Peyer's patch (tissue), 4 donors: Measurements from ENCODE around the gene CD164L2. TPM values are rescaled to one million over a fixed set of nuclear protein-coding genes. Genes with fewer than 3 reads are reported as not detected.
A peak's percentile ranks its signal among the peaks of the same experiment; 100 is the strongest.

Experiments
- DNase-seq, 3 donors: peaks; one replicate each; pipeline ENCODE4 v3.0.0-alpha.2; 2017 to 2019
- H3K27ac ChIP-seq, 4 donors: fragments of 200-600 bp; sonication (generic); one replicate each; pipeline ENCODE4 v1.5.1; 2016 to 2019
- H3K27me3 ChIP-seq, 2 donors: fragments of 200-600 bp; sonication (generic); one replicate each; pipeline ENCODE4 v1.5.1; 2019
- H3K36me3 ChIP-seq, 3 donors: fragments of 200-600 bp; sonication (generic); one replicate each; pipeline ENCODE4 v1.5.1; 2016 to 2019
- H3K4me1 ChIP-seq, 4 donors: fragments of 200-600 bp; sonication (generic); one replicate each; pipeline ENCODE4 v1.5.1; 2016 to 2019
- H3K4me3 ChIP-seq, 4 donors: fragments of 200-600 bp; sonication (generic); 1 replicate in 3 of 4; 2 replicates in 1 of 4; pipeline ENCODE4 v1.5.1; 2016 to 2019; ENCODE audit warnings: mild to moderate bottlenecking in 1 of 4
- H3K9me3 ChIP-seq, 4 donors: fragments of 200-600 bp; sonication (generic); one replicate each; pipeline ENCODE4 v1.5.1; 2016 to 2019; ENCODE audit warnings: mild to moderate bottlenecking in 1 of 4
- POLR2A ChIP-seq, 2 donors: fragments of 450-650 bp; IDR thresholded peaks; one replicate each; pipeline ENCODE4 v1.5.1; 2017; ENCODE audit warnings: antibody characterized with exemption in 2 of 2, mild to moderate bottlenecking in 2 of 2, moderate library complexity in 2 of 2
- total RNA-seq, 4 donors: library from RNA; depleted of rRNA; stranded (reverse); fragments of >200 nt; gene quantifications; one replicate each; pipeline ENCODE4 v1.1.0, GENCODE V29; 2016
- TF ChIP-seq, protein P1 (sequence below), 6 experiments: fragments of 450-650 bp in 4 of 6; fragments of 200-600 bp in 2 of 6; sonication (generic) in 1 of 6; IDR thresholded peaks; one replicate each; pipeline ENCODE4 v1.5.1; 2017 to 2019; ENCODE audit warnings: antibody characterized with exemption in 6 of 6, mild to moderate bottlenecking in 3 of 6, moderate library complexity in 1 of 6

The CD164L2 gene
- total RNA-seq, 4 donors from 2014 or later = not detected

DNA sequence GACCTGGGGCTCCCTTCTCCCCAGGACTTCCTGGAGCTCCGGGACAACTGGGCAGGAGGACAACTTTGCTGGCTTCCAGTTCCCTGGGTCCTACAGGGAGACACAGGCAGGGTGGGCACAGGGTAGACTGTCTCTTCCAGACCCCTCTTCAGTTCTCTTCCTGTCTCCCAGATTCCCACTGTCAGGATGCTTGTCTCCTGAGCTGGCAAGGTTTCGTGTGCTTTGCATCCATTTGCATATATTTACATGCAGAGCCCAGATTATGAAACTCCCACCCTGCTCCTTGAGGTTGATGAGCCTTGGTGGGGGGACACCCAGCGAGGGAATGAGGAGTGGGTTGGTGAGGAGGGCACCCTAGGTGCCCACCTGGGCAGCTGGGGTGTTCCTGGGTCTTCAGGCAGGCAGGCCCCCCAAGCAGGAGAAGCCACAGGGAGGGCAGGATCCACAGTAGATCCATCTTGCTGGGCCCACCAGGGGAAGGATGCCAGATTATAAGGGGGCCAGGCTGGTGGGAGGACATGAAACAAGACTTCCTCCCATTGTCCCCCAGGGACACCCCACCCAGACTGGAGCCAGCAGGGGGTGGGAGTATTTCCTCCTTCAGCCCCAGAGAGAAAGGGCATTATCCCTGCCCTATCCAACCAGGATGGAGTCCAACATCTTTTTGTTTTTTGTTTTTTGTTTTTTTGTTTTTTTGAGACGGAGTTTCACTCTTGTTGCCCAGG is 8.6 kb downstream of the CD164L2 start, which contains the start of gene FCN3:
FCN3 (minus strand) TSS at position 463 of the 725 bp plus-strand sequence; CDS start at position 457, 6 bp downstream.
- no peak within 1 kb of the TSS for H3K4me3 ChIP-seq
- no peaks in the 10 kb centered on the region for H3K27me3 ChIP-seq
- H3K27ac ChIP-seq = no peak within 1 kb of the TSS
- H3K4me1 ChIP-seq = no peaks in the 10 kb centered on the region
- no peak for DNase-seq
- H3K36me3 ChIP-seq = no peaks in the 10 kb centered on the region
- no peaks in the 10 kb centered on the region for H3K9me3 ChIP-seq
- no peak for TF ChIP-seq POLR2A (IDR thresholded peaks at IDR 0.05)
- TF ChIP-seq, protein P1, sequence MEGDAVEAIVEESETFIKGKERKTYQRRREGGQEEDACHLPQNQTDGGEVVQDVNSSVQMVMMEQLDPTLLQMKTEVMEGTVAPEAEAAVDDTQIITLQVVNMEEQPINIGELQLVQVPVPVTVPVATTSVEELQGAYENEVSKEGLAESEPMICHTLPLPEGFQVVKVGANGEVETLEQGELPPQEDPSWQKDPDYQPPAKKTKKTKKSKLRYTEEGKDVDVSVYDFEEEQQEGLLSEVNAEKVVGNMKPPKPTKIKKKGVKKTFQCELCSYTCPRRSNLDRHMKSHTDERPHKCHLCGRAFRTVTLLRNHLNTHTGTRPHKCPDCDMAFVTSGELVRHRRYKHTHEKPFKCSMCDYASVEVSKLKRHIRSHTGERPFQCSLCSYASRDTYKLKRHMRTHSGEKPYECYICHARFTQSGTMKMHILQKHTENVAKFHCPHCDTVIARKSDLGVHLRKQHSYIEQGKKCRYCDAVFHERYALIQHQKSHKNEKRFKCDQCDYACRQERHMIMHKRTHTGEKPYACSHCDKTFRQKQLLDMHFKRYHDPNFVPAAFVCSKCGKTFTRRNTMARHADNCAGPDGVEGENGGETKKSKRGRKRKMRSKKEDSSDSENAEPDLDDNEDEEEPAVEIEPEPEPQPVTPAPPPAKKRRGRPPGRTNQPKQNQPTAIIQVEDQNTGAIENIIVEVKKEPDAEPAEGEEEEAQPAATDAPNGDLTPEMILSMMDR (IDR thresholded peaks at IDR 0.05) = no peak

DNA sequence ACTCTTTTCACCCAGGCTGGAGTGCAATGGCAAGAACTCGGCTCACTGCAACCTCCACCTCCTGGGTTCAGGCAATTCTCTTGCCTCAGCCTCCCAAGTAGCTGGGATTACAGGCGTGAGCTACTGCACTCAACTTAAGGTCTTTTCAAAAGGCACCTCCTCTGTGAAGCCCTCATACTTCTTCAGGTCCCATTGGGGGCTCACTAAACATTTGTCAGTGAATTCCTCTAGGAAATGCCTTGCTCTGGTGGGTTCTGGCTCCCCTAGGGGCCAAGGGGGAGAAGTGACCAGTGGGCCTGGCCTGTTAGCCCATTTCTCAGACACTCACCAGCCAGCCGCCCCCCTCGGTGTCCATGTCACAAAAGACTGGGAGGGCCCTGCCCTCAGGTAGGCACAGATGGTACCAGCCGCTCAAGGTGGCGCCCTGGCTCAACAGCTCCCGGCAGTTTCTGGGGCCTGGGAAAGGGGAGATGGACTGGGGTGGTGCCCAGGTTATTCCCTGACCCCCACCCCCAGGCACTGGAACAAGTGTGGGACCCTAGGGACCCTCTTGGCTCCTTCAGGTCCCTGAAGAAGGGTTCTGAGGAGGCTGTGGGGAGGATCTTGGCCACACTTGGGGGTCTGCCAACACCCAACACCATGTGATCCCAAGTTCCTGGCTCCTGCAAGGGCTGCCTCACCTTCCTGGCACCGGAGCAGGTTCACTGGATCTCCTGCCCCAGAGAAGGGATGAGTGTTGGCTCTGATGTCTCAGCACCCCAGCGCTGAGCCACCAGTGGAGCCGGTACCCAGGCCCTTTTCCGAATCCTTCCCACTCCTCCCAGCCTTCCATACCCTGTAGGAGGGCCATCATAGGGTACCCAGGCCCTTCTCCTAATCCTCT is 10.1 kb downstream of the CD164L2 start:
- no peak for DNase-seq
- H3K27me3 ChIP-seq = no peaks in the 10 kb centered on the region
- no peaks in the 10 kb centered on the region for H3K9me3 ChIP-seq
- H3K4me3 ChIP-seq = no peak overlapping the region
- no peaks in the 10 kb centered on the region for H3K36me3 ChIP-seq
- peaks cover 0 to under 1% (median 0%) of the 10 kb centered on the region in 4 donors for H3K4me1 ChIP-seq
- H3K27ac ChIP-seq = no peak overlapping the region
- TF ChIP-seq, protein P1 (IDR thresholded peaks at IDR 0.05) = no peak
- no peak for TF ChIP-seq POLR2A (IDR thresholded peaks at IDR 0.05)

DNA sequence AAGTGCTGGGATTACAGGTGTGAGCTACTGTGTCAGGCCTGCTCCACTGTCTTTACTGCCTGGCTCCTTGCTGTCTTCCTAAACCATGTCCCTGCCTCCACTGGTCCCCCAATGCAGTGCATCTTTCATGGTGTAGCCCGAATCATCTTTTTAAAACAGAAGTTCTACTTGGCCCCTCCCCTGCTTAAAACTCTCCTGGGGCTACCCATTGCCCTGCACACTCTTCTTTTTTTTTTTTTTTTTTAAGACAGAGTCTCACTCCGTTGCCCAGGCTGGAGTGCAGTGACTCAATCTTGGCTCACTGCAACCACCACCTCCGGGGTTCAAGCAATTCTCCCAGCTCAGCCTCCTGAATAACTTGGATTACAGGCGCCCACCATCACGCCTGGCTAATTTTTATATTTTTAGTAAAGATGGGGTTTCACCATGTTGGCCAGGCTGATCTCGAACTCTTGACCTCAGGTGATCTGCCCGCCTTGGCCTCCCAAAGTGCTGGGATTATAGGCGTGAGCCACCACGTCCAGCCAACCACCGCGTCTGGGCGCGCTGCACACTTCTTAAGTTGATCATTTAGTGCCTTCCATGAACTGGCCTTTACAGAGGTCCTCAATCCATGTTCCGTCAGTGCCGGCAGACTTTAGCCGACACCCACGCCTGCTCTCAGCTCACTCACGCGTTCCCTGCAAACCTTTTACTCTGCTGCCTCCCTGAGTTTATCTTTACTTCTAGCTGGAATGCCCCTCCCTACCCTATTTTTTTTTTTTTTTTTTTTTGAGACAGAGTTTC is 10.9 kb downstream of the CD164L2 start:
- Histone ChIP-seq H3K9me3 (no peaks in the 10 kb centered on the region), H3K4me3 (no peak overlapping the region)
- DNase-seq = no peak

DNA sequence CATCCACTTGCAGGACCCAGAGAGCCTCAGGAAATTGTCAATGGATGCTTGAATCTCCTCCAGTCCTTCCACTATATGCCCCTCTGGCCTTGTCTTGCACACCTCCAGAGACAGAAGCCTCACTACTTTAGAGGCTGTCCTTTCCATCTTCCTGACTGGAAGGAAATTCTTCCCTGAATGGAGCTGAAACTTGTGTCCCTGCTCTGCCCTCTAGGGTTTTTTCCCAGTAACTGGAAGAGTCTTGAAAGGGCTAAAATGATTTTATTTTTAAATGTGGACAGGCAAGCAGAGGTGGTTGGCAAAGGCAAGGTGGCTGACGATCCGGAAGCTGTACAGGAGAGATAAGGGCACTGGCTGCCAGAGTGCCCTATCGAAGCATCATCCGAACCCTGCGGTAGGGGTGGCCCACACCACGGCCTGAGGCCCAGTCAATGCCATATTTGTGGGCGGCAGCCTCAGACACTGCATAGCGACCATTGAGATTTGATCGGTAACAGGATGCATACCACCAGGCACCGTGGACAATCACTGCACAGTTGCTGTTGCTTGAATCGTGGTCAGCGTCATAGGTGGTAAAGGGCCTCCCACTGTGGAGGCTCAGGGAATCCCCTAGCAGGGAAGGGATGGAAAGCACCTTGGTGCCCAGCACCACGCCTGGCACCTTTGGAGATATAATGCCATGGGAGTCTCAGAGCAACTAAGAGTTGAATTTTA is 14.1 kb downstream of the CD164L2 start:
- no peak for TF ChIP-seq POLR2A (IDR thresholded peaks at IDR 0.05)
- TF ChIP-seq, protein P1 (IDR thresholded peaks at IDR 0.05) = peak in 1 of 6 experiments; percentile 27
- no peaks in the 10 kb centered on the region for H3K27me3 ChIP-seq
- H3K4me1 ChIP-seq = peaks cover 0 to 22% (median 9%) of the 10 kb centered on the region in 4 donors
- no peak overlapping the region for H3K4me3 ChIP-seq
- peak overlapping the region in 1 of 4 donors; percentile 22 for H3K27ac ChIP-seq
- DNase-seq = no peak
- H3K9me3 ChIP-seq = no peaks in the 10 kb centered on the region
- no peaks in the 10 kb centered on the region for H3K36me3 ChIP-seq

More for the DNA sequence above, 10.9 kb downstream of the CD164L2 start:
- Histone ChIP-seq H3K27me3 (no peaks in the 10 kb centered on the region), H3K27ac (no peak overlapping the region), H3K36me3 (no peaks in the 10 kb centered on the region), H3K4me1 (peaks cover 0 to 8% (median 1%) of the 10 kb centered on the region in 4 donors)
- TF ChIP-seq, protein P1 (IDR thresholded peaks at IDR 0.05) = no peak
- TF ChIP-seq POLR2A (IDR thresholded peaks at IDR 0.05) = no peak
